Parathyroid adenoma (tissue), 2 donors: ENCODE data around the gene BORCS5.

Experiments used
- H2AFZ ChIP-seq: fragments of 300-600 bp; sonication (generic); one replicate; pipeline ENCODE4 v1.7.0; 2017; ENCODE audit warnings: antibody characterized with exemption, mild to moderate bottlenecking
- H3K27ac ChIP-seq: fragments of 300-600 bp; sonication (generic); one replicate; pipeline ENCODE4 v1.7.0; 2017
- H3K27me3 ChIP-seq: fragments of 300-600 bp; sonication (generic); one replicate; pipeline ENCODE4 v1.7.0; 2017; ENCODE audit warnings: low read length; ENCODE audit not compliant: control insufficient read depth, insufficient read depth
- H3K36me3 ChIP-seq: fragments of 300-600 bp; sonication (generic); one replicate; pipeline ENCODE4 v1.7.0; 2017; ENCODE audit warnings: low read length; ENCODE audit not compliant: control insufficient read depth, insufficient read depth
- H3K4me1 ChIP-seq: fragments of 300-600 bp; sonication (generic); one replicate; pipeline ENCODE4 v1.7.0; 2017; ENCODE audit warnings: control low read depth
- H3K4me2 ChIP-seq: fragments of 300-600 bp; sonication (generic); one replicate; pipeline ENCODE4 v1.7.0; 2017; ENCODE audit warnings: low read length
- H3K4me3 ChIP-seq: fragments of 300-600 bp; sonication (generic); one replicate; pipeline ENCODE4 v1.7.0; 2017; ENCODE audit warnings: low read depth, low read length
- H3K79me2 ChIP-seq: fragments of 300-600 bp; sonication (generic); one replicate; pipeline ENCODE4 v1.7.0; 2017; ENCODE audit warnings: control low read depth
- H3K9ac ChIP-seq: fragments of 300-600 bp; sonication (generic); one replicate; pipeline ENCODE4 v1.7.0; 2017; ENCODE audit warnings: mild to moderate bottlenecking
- H3K9me3 ChIP-seq: fragments of 300-600 bp; sonication (generic); one replicate; pipeline ENCODE4 v1.7.0; 2017; ENCODE audit warnings: low read length; ENCODE audit not compliant: control insufficient read depth
- CTCF ChIP-seq: fragments of 300-600 bp; sonication (generic); IDR thresholded peaks from one replicate; pipeline ENCODE4 v1.7.0; 2017; ENCODE audit warnings: antibody characterized with exemption, mild to moderate bottlenecking
- donor health status: primary hyperparathyroidism.

Gene BORCS5

GRCh38 chr12:12379831-12380730 lies 23.2 kb downstream of the BORCS5 start:
- Histone ChIP-seq H3K79me2 (peaks cover 18% of the 10 kb centered on the region), H3K4me2 (no peak overlapping the region), H3K36me3 (no peaks in the 10 kb centered on the region), H3K9ac (no peak overlapping the region), H3K4me3 (no peak overlapping the region), H3K27me3 (no peaks in the 10 kb centered on the region), H3K27ac (no peak overlapping the region), H3K4me1 (no peaks in the 10 kb centered on the region), H3K9me3 (no peaks in the 10 kb centered on the region), H2AFZ (no peak overlapping the region)
- no peak for TF ChIP-seq CTCF

GRCh38 chr12:12380949-12381593 lies 24.2 kb downstream of the BORCS5 start:
- Histone ChIP-seq H3K9ac (no peak overlapping the region), H3K9me3 (no peaks in the 10 kb centered on the region), H3K4me2 (no peak overlapping the region), H2AFZ (no peak overlapping the region), H3K27ac (no peak overlapping the region), H3K27me3 (no peaks in the 10 kb centered on the region), H3K4me3 (no peak overlapping the region), H3K4me1 (no peaks in the 10 kb centered on the region), H3K79me2 (peaks cover 19% of the 10 kb centered on the region), H3K36me3 (no peaks in the 10 kb centered on the region)
- no peak for TF ChIP-seq CTCF

GRCh38 chr12:12381982-12382381 lies 25.1 kb downstream of the BORCS5 start:
- no peak overlapping the region for H3K4me3 ChIP-seq
- H2AFZ ChIP-seq = no peak overlapping the region
- H3K27ac ChIP-seq = no peak overlapping the region
- no peak overlapping the region for H3K9ac ChIP-seq
- no peak for TF ChIP-seq CTCF
- H3K79me2 ChIP-seq = peaks cover 16% of the 10 kb centered on the region
- H3K9me3 ChIP-seq = no peaks in the 10 kb centered on the region
- no peaks in the 10 kb centered on the region for H3K27me3 ChIP-seq
- H3K4me1 ChIP-seq = no peaks in the 10 kb centered on the region
- no peak overlapping the region for H3K4me2 ChIP-seq
- H3K36me3 ChIP-seq = no peaks in the 10 kb centered on the region

GRCh38 chr12:12384571-12385340 lies 27.9 kb downstream of the BORCS5 start:
- no peak overlapping the region for H2AFZ ChIP-seq
- H3K27ac ChIP-seq = no peak overlapping the region
- H3K79me2 ChIP-seq = peaks cover 9% of the 10 kb centered on the region
- no peaks in the 10 kb centered on the region for H3K27me3 ChIP-seq
- TF ChIP-seq CTCF = no peak
- H3K4me1 ChIP-seq = peaks cover 4% of the 10 kb centered on the region
- H3K4me2 ChIP-seq = no peak overlapping the region
- H3K4me3 ChIP-seq = no peak overlapping the region
- no peak overlapping the region for H3K9ac ChIP-seq
- no peaks in the 10 kb centered on the region for H3K36me3 ChIP-seq
- no peaks in the 10 kb centered on the region for H3K9me3 ChIP-seq
